GM12891 (cell line): ENCODE results near the gene OR51G2. TPM values are rescaled to one million over a fixed set of nuclear protein-coding genes. Genes with fewer than 3 reads are reported as not detected.
A peak's percentile ranks its signal among the peaks of the same experiment; 100 is the strongest.
"Not testable (repeated sequence)": the region's sequence is repeated elsewhere in the genome, so short reads cannot be mapped to it uniquely, and the experiment has no call there.

ENCODE experiments used
- DNase-seq: peaks from one replicate; pipeline ENCODE4 v3.0.0; 2011; ENCODE audit warnings: low spot score; ENCODE audit not compliant: insufficient read length
- FAIRE-seq: peaks from 2 replicates; lab custom pipeline; 2011; peaks lifted over from hg19 to GRCh38; lab: Jason Lieb, UNC
- PAX5 ChIP-seq: IDR thresholded peaks from 2 replicates; pipeline ENCODE4 v1.6.1; 2011; ENCODE audit warnings: low read length, moderate library complexity, mild to moderate bottlenecking; ENCODE audit not compliant: insufficient read depth, severe bottlenecking
- POLR2A ChIP-seq: IDR thresholded peaks from 2 replicates; pipeline ENCODE4 v1.6.1; 2011; ENCODE audit warnings: low read depth, low read length, control low read depth
- POLR2AphosphoS5 ChIP-seq: IDR thresholded peaks from 2 replicates; pipeline ENCODE4 v1.6.1; 2011; ENCODE audit warnings: low read depth, low read length, control low read depth
- POU2F2 ChIP-seq: IDR thresholded peaks from 2 replicates; pipeline ENCODE4 v1.6.1; 2011; ENCODE audit warnings: low read depth, mild to moderate bottlenecking, control low read depth, low read length, moderate library complexity
- SPI1 ChIP-seq: IDR thresholded peaks from 2 replicates; pipeline ENCODE4 v1.6.1; 2011; ENCODE audit warnings: low read depth, low read length, control low read depth
- TAF1 ChIP-seq: IDR thresholded peaks from 2 replicates; pipeline ENCODE4 v1.6.1; 2011; ENCODE audit warnings: low read depth, low read length, control low read depth
- polyA plus RNA-seq: library from polyadenylated mRNA; unstranded; fragments of >200 nt; gene quantifications from one replicate; pipeline ENCODE4 v1.2.1, GENCODE V29; 2012; ENCODE audit warnings: low read depth, missing spikeins, inconsistent platforms; ENCODE audit not compliant: missing spikeins

Gene OR51G2, protein sequence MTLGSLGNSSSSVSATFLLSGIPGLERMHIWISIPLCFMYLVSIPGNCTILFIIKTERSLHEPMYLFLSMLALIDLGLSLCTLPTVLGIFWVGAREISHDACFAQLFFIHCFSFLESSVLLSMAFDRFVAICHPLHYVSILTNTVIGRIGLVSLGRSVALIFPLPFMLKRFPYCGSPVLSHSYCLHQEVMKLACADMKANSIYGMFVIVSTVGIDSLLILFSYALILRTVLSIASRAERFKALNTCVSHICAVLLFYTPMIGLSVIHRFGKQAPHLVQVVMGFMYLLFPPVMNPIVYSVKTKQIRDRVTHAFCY
- polyA plus RNA-seq: not detected

GRCh38 chr11:4919250-4919649 is at the start of gene OR51G2:
OR51G2 (minus strand) TSS chr11:4919350; CDS start chr11:4915663, 3,687 bp downstream.
- TF ChIP-seq POLR2AphosphoS5 (no peak), TAF1 (no peak), SPI1 (no peak), POLR2A (no peak), POU2F2 (no peak), PAX5 (no peak)
- FAIRE-seq: no peak
- no peak for DNase-seq

- no peak for FAIRE-seq
Measured at GRCh38 chr11:4962816-4963215, 43.7 kb upstream of the OR51G2 start.

GRCh38 chr11:4960877-4961276 is 41.7 kb upstream of the OR51G2 start:
- no peak for FAIRE-seq
- DNase-seq: no peak
- no peak for TF ChIP-seq POLR2A
- TF ChIP-seq PAX5: no peak
- no peak for TF ChIP-seq SPI1
- no peak for TF ChIP-seq POLR2AphosphoS5
- TF ChIP-seq TAF1: no peak
- TF ChIP-seq POU2F2: no peak

More at GRCh38 chr11:4962816-4963215, 43.7 kb upstream of the OR51G2 start:
- TF ChIP-seq SPI1 (no peak), POLR2A (no peak), PAX5 (no peak), POU2F2 (no peak), TAF1 (no peak), POLR2AphosphoS5 (no peak)
- no peak for DNase-seq

GRCh38 chr11:4957396-4957795 is 38.2 kb upstream of the OR51G2 start:
- no peak for TF ChIP-seq TAF1
- no peak for TF ChIP-seq POLR2A
- TF ChIP-seq POU2F2: no peak
- no peak for TF ChIP-seq SPI1
- no peak for TF ChIP-seq PAX5
- no peak for TF ChIP-seq POLR2AphosphoS5
- DNase-seq: no peak
- no peak for FAIRE-seq

DNA sequence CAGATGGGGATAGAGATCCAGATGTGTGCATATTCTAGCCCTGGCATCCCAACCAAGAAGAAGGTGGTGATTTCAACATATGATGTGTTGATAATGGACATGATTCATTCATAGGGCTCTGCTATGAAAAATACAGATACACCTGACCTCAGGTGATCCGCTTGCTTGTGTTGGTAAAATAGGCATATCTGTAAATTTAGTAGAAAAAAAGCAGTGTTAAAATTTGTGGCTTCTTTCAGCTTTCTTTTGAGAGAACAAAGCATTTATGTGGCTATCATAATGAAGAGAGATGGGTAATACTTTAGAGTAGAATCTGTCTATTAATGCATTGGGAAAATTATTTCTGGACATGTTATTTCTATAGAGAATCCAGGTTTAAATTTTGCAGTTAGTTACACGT is 36.5 kb upstream of the OR51G2 start, which contains the start of gene OR51A2:
Gene OR51A2, minus strand, starts transcription at position 101 of the 400 bp plus-strand sequence. Its CDS starts 0 bp downstream, at position 101.
- DNase-seq: not testable (repeated sequence)
- FAIRE-seq: peak; percentile 47

DNA sequence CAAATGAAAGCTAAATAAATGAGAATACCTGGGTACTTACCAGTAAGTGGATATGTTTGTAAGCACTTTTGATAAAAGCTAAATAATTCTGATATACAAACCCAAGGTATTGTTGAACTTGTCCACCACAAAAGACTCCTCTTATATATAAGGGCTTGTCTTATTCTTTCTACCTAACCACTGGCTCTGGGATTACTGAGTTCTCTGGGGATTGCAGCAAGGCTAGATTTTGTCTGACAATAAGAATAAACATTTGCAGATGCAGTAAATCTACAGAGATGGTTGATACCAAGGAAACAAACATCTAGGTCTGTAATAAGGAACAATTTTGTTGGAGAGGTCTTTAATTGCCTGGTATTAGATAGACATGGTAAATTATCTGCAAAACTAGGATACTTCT is 28.4 kb upstream of the OR51G2 start, which contains the start of gene OR51A4:
Gene OR51A4, minus strand, starts transcription at position 101 of the 400 bp plus-strand sequence. CDS start 505 bp downstream, outside the sequence.
- DNase-seq: no peak
- no peak for FAIRE-seq
- TF ChIP-seq POU2F2 (no peak), SPI1 (no peak), POLR2AphosphoS5 (no peak), PAX5 (no peak), TAF1 (no peak), POLR2A (no peak)

DNA sequence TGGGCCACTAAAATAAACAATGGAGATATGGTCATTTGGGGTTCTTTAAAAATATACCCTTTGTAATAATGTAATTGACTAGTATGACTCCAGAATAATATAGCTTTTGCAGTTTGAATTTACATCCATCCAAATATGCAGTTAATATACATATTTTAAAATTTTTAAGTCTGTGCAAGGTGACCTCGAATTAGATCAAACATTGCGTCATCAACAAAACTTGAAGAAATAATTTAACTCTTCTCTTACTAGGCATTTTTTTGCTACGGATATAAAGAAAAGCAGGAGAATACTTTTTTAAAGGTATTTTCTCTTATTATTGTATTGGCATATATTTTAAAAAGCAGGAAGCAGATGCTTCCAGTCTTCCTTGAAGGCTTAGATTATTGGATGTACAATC is 17.6 kb upstream of the OR51G2 start:
- TF ChIP-seq SPI1 (no peak), PAX5 (no peak), POU2F2 (no peak), POLR2A (no peak), POLR2AphosphoS5 (no peak), TAF1 (no peak)
- DNase-seq (no peak), FAIRE-seq (no peak)

- TF ChIP-seq SPI1 (no peak), PAX5 (no peak), POU2F2 (no peak)
- FAIRE-seq (no peak), DNase-seq (no peak)
Measured at GRCh38 chr11:4932751-4933150, 13.6 kb upstream of the OR51G2 start.

GRCh38 chr11:4926608-4927007 is 7.5 kb upstream of the OR51G2 start:
- no peak for FAIRE-seq
- no peak for DNase-seq
- no peak for TF ChIP-seq TAF1
- TF ChIP-seq POLR2A: no peak
- no peak for TF ChIP-seq POLR2AphosphoS5
- no peak for TF ChIP-seq POU2F2
- TF ChIP-seq SPI1: no peak
- no peak for TF ChIP-seq PAX5

DNA sequence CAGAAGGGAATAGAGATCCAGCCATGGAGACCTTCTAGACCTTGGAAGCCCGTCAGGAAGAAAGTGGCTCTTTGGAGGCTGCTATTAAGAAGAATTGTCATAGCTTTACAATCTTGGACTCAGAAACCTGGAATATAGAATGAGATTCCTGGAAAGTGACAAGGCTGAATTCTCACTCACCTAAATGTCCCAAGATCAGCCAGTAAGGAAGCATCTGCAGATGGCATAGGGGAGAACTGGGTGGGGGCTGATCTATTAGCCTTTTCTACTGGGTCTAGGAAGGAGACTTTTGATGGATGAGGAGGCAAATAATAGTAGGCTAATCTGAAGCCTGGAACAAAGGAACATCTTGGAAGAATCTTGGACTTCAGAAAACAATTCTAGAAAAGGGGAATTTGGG is 5.1 kb upstream of the OR51G2 start, which contains the start of gene OR51G1:
Gene OR51G1, minus strand, starts transcription at position 101 of the 400 bp plus-strand sequence. Its CDS starts 0 bp downstream, at position 101.
- TF ChIP-seq POLR2AphosphoS5: no peak
- no peak for TF ChIP-seq POLR2A
- no peak for TF ChIP-seq PAX5
- no peak for TF ChIP-seq SPI1
- no peak for TF ChIP-seq POU2F2
- no peak for TF ChIP-seq TAF1
- no peak for DNase-seq
- FAIRE-seq: no peak

DNA sequence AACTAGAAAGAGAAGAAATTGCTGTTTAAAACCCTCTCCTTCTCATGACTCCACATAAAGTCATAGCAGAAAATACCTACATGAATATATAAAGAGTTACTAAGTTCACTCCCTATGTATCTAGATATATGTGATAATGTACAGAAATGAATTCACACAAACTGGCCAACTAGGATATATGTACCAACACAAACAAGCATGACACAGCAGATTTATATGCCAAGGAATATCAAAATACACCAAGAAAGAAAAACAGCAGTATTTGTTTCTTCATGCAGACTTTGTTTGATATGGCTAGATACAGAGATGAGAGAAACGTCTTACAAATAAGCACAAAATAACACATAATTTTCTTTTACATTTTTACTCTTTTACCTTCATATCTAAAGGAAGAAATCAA is 3.2 kb upstream of the OR51G2 start:
- DNase-seq (no peak), FAIRE-seq (no peak)
- TF ChIP-seq SPI1: no peak
- TF ChIP-seq POLR2AphosphoS5: no peak
